IMR-90 (cell line): ENCODE data around the gene MAPK9. TPM values are rescaled to one million over a fixed set of nuclear protein-coding genes. Genes with fewer than 3 reads are reported as not detected.

ENCODE experiments used
- ATAC-seq: fragments of 200-7000 bp; cut with Tn5 transposase; 2 replicates; pipeline ENCODE4 v1.9.1; 2020; ENCODE audit warnings: low read depth, mild to moderate bottlenecking, moderate library complexity
- BruUV-seq: library from RNA; stranded (reverse); fragments of 400-500 nt; replicated peaks from 2 replicates; lab custom pipeline; 2021; lab: Mats Ljungman, UMichigan
- CTCF ChIA-PET: fragments of 300-600 bp; formaldehyde crosslinking; extraction: SDS; loops from one replicate; lab custom pipeline; 2021; ENCODE audit warnings: antibody characterized with exemption; lab: Yijun Ruan, JAX
- POLR2A ChIA-PET: fragments of 300-600 bp; sonication (Branson Sonifier 250); formaldehyde crosslinking; loops from one replicate; lab custom pipeline; 2022; ENCODE audit warnings: antibody characterized with exemption; ENCODE audit not compliant: unreplicated experiment; lab: Charles Lee
- DNase-seq: peaks from one replicate; pipeline ENCODE4 v3.0.0; 2013
- H2AFZ ChIP-seq: replicated peaks from 2 replicates; pipeline ENCODE3; 2013; ENCODE audit warnings: low read length, mild to moderate bottlenecking; ENCODE audit not compliant: poor library complexity
- H2AK5ac ChIP-seq: 2 replicates; pipeline ENCODE4 v1.6.1; 2013; ENCODE audit warnings: low read depth, low read length, inconsistent platforms
- H2AK9ac ChIP-seq: replicated peaks from 2 replicates; pipeline ENCODE3; 2013; ENCODE audit warnings: mild to moderate bottlenecking, low read depth, low read length, moderate library complexity; ENCODE audit not compliant: poor library complexity
- H2BK120ac ChIP-seq: 2 replicates; pipeline ENCODE4 v1.6.1; 2013; ENCODE audit warnings: low read depth, low read length, inconsistent platforms
- H2BK15ac ChIP-seq: 3 replicates; pipeline ENCODE4 v1.6.1; 2013; ENCODE audit warnings: low read depth, low read length, inconsistent platforms
- H2BK20ac ChIP-seq: 2 replicates; pipeline ENCODE4 v1.6.1; 2013; ENCODE audit warnings: low read depth, mild to moderate bottlenecking, inconsistent platforms, low read length, moderate library complexity
- H2BK5ac ChIP-seq: 2 replicates; pipeline ENCODE4 v1.6.1; 2013; ENCODE audit warnings: mild to moderate bottlenecking, low read depth, low read length, inconsistent platforms; ENCODE audit not compliant: poor library complexity, severe bottlenecking
- H3K14ac ChIP-seq: replicated peaks from 2 replicates; pipeline ENCODE4 v1.6.1; 2013; ENCODE audit warnings: low read depth, low read length, inconsistent platforms
- H3K18ac ChIP-seq: 2 replicates; pipeline ENCODE4 v1.6.1; 2013; ENCODE audit warnings: low read depth, low read length, control low read depth
- H3K23ac ChIP-seq: 2 replicates; pipeline ENCODE4 v1.6.1; 2013; ENCODE audit warnings: low read depth, low read length, inconsistent platforms
- H3K27ac ChIP-seq: 2 replicates; pipeline ENCODE4 v1.5.1; 2013; ENCODE audit warnings: mild to moderate bottlenecking, control low read depth, low read length; ENCODE audit not compliant: insufficient read depth
- H3K27me3 ChIP-seq: 2 replicates; pipeline ENCODE4 v1.6.1; 2013; ENCODE audit warnings: low read length; ENCODE audit not compliant: control insufficient read depth, insufficient read depth
- H3K36me3 ChIP-seq: 2 replicates; pipeline ENCODE4 v1.6.1; 2013; ENCODE audit warnings: low read length, mixed read lengths; ENCODE audit not compliant: control insufficient read depth, insufficient read depth
- H3K4ac ChIP-seq: 2 replicates; pipeline ENCODE4 v1.6.1; 2013; ENCODE audit warnings: low read depth, low read length, inconsistent platforms
- H3K4me1 ChIP-seq: 2 replicates; pipeline ENCODE4 v1.6.1; 2013; ENCODE audit warnings: low read length, mixed read lengths; ENCODE audit not compliant: control insufficient read depth, insufficient read depth
- H3K4me2 ChIP-seq: 2 replicates; pipeline ENCODE4 v1.6.1; 2013; ENCODE audit warnings: low read depth, mild to moderate bottlenecking, control low read depth, low read length, moderate library complexity
- H3K4me3 ChIP-seq: 2 replicates; pipeline ENCODE4 v1.5.1; 2013; ENCODE audit warnings: low read depth, mild to moderate bottlenecking, control low read depth, low read length, moderate library complexity; ENCODE audit not compliant: insufficient read depth
- H3K56ac ChIP-seq: 2 replicates; pipeline ENCODE4 v1.6.1; 2013; ENCODE audit warnings: low read length, inconsistent platforms; ENCODE audit not compliant: insufficient read depth; ENCODE audit errors: extremely low read depth
- H3K79me1 ChIP-seq, 2 experiments: 2 replicates each; pipeline ENCODE4 v1.6.1; 2013; ENCODE audit warnings: low read length in 2 of 2, inconsistent platforms in 1 of 2, low read depth in 1 of 2
- H3K9ac ChIP-seq: 2 replicates; pipeline ENCODE4 v1.6.1; 2013; ENCODE audit warnings: low read depth, low read length, control low read depth
- H3K9me1 ChIP-seq: 2 replicates; pipeline ENCODE4 v1.6.1; 2013; ENCODE audit warnings: low read length, inconsistent platforms; ENCODE audit not compliant: insufficient read depth
- H3K9me3 ChIP-seq: 2 replicates; pipeline ENCODE4 v1.6.1; 2013; ENCODE audit warnings: low read length; ENCODE audit not compliant: control insufficient read depth, insufficient read depth
- H4K20me1 ChIP-seq: 2 replicates; pipeline ENCODE4 v1.6.1; 2013; ENCODE audit warnings: low read length, inconsistent platforms; ENCODE audit not compliant: insufficient read depth
- H4K5ac ChIP-seq: 2 replicates; pipeline ENCODE4 v1.6.1; 2013; ENCODE audit warnings: mild to moderate bottlenecking, low read depth, low read length, control low read depth
- H4K8ac ChIP-seq, 2 experiments: 2 replicates each; pipeline ENCODE4 v1.6.1; 2013; ENCODE audit warnings: low read depth in 2 of 2, low read length in 2 of 2, control low read depth in 1 of 2, inconsistent platforms in 1 of 2
- H4K91ac ChIP-seq: 2 replicates; pipeline ENCODE4 v1.6.1; 2013; ENCODE audit warnings: low read depth, low read length, inconsistent platforms; ENCODE audit not compliant: insufficient read depth
- BHLHE40 ChIP-seq: fragments of 150-350 bp; IDR thresholded peaks from 2 replicates; pipeline ENCODE4 v1.6.1; 2016; ENCODE audit warnings: mild to moderate bottlenecking, low read depth, low read length
- CHD1 ChIP-seq: IDR thresholded peaks from 2 replicates; pipeline ENCODE4 v1.6.1; 2012; ENCODE audit warnings: low read depth, low read length, improper control_type of control experiment
- FOS ChIP-seq: fragments of 150-350 bp; IDR thresholded peaks from 2 replicates; pipeline ENCODE4 v1.6.1; 2016; ENCODE audit warnings: low read depth, low read length
- MAZ ChIP-seq: IDR thresholded peaks from 2 replicates; pipeline ENCODE4 v1.6.1; 2012; ENCODE audit warnings: low read depth, mild to moderate bottlenecking, low read length, improper control_type of control experiment, moderate library complexity, borderline replicate concordance
- MXI1 ChIP-seq: IDR thresholded peaks from 2 replicates; pipeline ENCODE4 v1.6.1; 2012; ENCODE audit warnings: low read depth, mild to moderate bottlenecking, low read length, moderate library complexity, borderline replicate concordance
- POLR2A ChIP-seq: IDR thresholded peaks from 2 replicates; pipeline ENCODE4 v1.6.1; 2012; ENCODE audit warnings: mild to moderate bottlenecking, low read depth, low read length
- RAD21 ChIP-seq: IDR thresholded peaks from 2 replicates; pipeline ENCODE4 v1.6.1; 2012; ENCODE audit warnings: low read length, improper control_type of control experiment
- RFX5 ChIP-seq: IDR thresholded peaks from 2 replicates; pipeline ENCODE4 v1.8.0; 2012; ENCODE audit warnings: low read depth, mild to moderate bottlenecking, low read length, moderate library complexity
- WGBS, 2 experiments: methylation state at CpG; one replicate each; pipeline versions ENCODE4 v1.1.5 to v1.1.7; 2013; ENCODE audit warnings: missing lambda C conversion rate in 2 of 2; ENCODE audit not compliant: insufficient read length in 1 of 2; ENCODE audit errors: extremely low coverage in 2 of 2; 5-methylcytosine and 5-hydroxymethylcytosine counted together
- dilution Hi-C: fragments of 300-500 bp; cut with HindIII; formaldehyde crosslinking; loops from one replicate; pipeline ENCODE4 v1.14.3; 2018; ENCODE audit warnings: low sequenced_read_pairs; ENCODE audit not compliant: unreplicated experiment
- in situ Hi-C: fragments of 300-500 bp; cut with MboI; formaldehyde crosslinking; loops from 3 replicates; pipeline ENCODE4 v1.14.3; 2019; ENCODE audit warnings: low sequenced_read_pairs, inconsistent platforms, mixed read lengths
- intact Hi-C: fragments of 100-400 bp; cut with micrococcal nuclease; formaldehyde crosslinking; loops from 2 replicates; pipeline ENCODE4 v1.10.0; 2022
- polyA plus RNA-seq, 3 experiments: library from polyadenylated mRNA; depleted of rRNA; stranded (reverse); fragments of >200 nt; gene quantifications; 2 replicates each; pipeline ENCODE4 v1.2.3, GENCODE V29; 2012; ENCODE audit warnings: low replicate concordance in 1 of 3
- total RNA-seq: library from RNA; depleted of rRNA; stranded (reverse); fragments of >200 nt; gene quantifications from 2 replicates; pipeline ENCODE4 v1.2.3, GENCODE V29; 2012
- TF ChIP-seq, protein P1 (sequence below): fragments of 150-350 bp; IDR thresholded peaks from 2 replicates; pipeline ENCODE4 v1.6.1; 2017; ENCODE audit warnings: mild to moderate bottlenecking, antibody characterized with exemption, low read length, low read depth
- TF ChIP-seq, protein P2 (sequence below): conservative IDR thresholded peaks from 2 replicates; pipeline ENCODE4 v1.5.1; 2012; ENCODE audit warnings: mild to moderate bottlenecking, low read depth, low read length, improper control_type of control experiment

The MAPK9 gene
- total and polyA plus RNA-seq, 2 of the 4 experiments (the other 2 are of a cell fraction), result 22.9 to 23.3 TPM

DNA sequence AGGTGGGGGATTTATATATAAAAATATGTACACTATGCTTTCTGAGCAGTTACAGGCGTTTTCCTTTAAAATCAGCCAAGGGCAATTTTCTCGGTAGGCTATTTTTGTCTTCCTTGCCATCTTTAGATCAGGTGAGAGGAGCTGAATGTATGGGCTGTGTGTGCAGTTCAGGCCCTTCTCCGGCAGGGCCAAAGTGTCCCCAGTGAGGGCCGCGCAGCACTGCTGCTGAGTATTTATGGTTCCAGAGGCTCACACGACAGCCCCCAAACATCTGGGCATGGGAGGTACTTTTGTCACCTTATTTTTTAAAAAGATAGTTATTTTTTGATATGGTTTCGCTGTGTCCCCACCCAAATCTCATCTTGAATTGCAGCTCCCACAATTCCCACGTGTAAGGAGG, 49.7 kb upstream of the MAPK9 start:
- Histone ChIP-seq H4K20me1 (peaks cover 7% of the 10 kb centered on the region; the same call in 1 of the 2 replicates), H3K4me1 (peaks cover 7% of the 10 kb centered on the region; the same call in 1 of the 2 replicates), H2AFZ (no peak overlapping the region), H3K56ac (no peak overlapping the region), H3K79me1 (peaks cover 0 to 22% of the 10 kb centered on the region in 2 experiments; a peak in 3 of 4 replicates), H2AK5ac (no peak overlapping the region), H3K27ac (no peak overlapping the region), H3K27me3 (no peaks in the 10 kb centered on the region), H2BK15ac (no peak overlapping the region), H3K18ac (no peak overlapping the region), H4K91ac (no peak overlapping the region), H3K9me1 (peaks cover 7% of the 10 kb centered on the region; the same call in 1 of the 2 replicates), H3K36me3 (peaks cover 7% of the 10 kb centered on the region), H2BK120ac (no peak overlapping the region), H4K8ac (no peak overlapping the region), H3K9me3 (no peaks in the 10 kb centered on the region), H3K4ac (no peak overlapping the region), H3K4me3 (no peak overlapping the region), H2BK20ac (no peak overlapping the region), H3K23ac (no peak overlapping the region), H2BK5ac (no peak overlapping the region), H3K4me2 (no peak overlapping the region), H4K5ac (no peak overlapping the region), H2AK9ac (no peak overlapping the region), H3K14ac (no peak overlapping the region), H3K9ac (no peak overlapping the region)
- ATAC-seq, result no peak
- no peak for DNase-seq
- WGBS, 2 experiments, result no CpG with 5 or more reads among the region's 8 CpGs
- dilution Hi-C loops, result no loop called here
- ChIA-PET POLR2A (no interaction called here), CTCF (no interaction called here)
- intact Hi-C loops, result no loop called here
- in situ Hi-C loops, result no loop called here
- no TSS peak for BruUV-seq
- TF ChIP-seq MXI1 (no peak), CHD1 (no peak), RAD21 (no peak), RFX5 (no peak), BHLHE40 (no peak), MAZ (no peak), POLR2A (no peak), FOS (no peak)
- TF ChIP-seq, protein P1, sequence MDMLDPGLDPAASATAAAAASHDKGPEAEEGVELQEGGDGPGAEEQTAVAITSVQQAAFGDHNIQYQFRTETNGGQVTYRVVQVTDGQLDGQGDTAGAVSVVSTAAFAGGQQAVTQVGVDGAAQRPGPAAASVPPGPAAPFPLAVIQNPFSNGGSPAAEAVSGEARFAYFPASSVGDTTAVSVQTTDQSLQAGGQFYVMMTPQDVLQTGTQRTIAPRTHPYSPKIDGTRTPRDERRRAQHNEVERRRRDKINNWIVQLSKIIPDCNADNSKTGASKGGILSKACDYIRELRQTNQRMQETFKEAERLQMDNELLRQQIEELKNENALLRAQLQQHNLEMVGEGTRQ, result no peak
- TF ChIP-seq, protein P2, sequence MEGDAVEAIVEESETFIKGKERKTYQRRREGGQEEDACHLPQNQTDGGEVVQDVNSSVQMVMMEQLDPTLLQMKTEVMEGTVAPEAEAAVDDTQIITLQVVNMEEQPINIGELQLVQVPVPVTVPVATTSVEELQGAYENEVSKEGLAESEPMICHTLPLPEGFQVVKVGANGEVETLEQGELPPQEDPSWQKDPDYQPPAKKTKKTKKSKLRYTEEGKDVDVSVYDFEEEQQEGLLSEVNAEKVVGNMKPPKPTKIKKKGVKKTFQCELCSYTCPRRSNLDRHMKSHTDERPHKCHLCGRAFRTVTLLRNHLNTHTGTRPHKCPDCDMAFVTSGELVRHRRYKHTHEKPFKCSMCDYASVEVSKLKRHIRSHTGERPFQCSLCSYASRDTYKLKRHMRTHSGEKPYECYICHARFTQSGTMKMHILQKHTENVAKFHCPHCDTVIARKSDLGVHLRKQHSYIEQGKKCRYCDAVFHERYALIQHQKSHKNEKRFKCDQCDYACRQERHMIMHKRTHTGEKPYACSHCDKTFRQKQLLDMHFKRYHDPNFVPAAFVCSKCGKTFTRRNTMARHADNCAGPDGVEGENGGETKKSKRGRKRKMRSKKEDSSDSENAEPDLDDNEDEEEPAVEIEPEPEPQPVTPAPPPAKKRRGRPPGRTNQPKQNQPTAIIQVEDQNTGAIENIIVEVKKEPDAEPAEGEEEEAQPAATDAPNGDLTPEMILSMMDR, result no peak
